ENCODE measurements around the gene SCYL2. TPM values are rescaled to one million over a fixed set of nuclear protein-coding genes. Genes with fewer than 3 reads are reported as not detected.
"Not testable (repeated sequence)": the region's sequence is repeated elsewhere in the genome, so short reads cannot be mapped to it uniquely, and the experiment has no call there.

The SCYL2 gene
- total RNA-seq, 2 experiments from 2014 or later: 29.4 to 30.3 TPM

DNA sequence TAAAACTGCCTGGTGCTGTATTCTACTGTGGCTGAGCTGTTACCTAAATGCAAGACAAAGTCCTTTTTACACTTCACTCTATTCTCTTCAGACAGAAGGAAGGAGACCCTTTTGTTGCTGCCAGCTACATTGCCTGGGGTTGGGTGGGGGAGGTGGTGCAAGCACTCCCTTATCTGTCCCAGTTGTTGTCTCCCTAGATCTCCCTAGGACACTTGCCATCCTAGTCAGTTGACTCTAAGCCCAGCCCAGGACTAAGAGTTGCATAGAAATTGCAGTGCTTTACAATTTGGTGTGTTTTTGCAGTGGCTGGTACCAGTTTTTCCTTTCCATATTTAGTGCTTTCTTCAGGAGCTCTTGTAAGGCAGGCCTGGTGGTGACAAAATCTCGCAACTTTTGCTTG is 35.1 kb downstream of the SCYL2 start:
- POLR2A ChIA-PET: no interaction called here
- CTCF ChIA-PET: no interaction called here

DNA sequence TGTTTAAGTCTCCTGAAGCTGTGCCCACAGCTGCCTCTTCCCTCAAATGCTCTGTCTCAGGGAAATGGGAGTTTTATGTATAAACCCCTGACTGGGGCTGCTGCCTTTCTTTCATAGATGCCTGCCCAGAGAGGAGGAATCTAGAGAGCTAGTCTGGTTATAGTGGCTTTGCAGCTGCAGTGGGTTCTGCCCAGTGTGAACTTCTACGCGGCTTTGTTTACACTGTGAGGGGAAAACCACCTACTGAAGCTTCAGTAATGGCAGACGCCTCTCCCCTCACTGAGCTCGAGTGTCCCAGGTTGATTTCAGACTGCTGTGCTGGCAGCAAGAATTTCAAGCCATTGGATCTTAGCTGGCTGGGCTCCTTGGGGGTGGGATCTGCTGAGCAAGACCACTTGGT is 36.9 kb downstream of the SCYL2 start:
- POLR2A ChIA-PET: no interaction called here

DNA sequence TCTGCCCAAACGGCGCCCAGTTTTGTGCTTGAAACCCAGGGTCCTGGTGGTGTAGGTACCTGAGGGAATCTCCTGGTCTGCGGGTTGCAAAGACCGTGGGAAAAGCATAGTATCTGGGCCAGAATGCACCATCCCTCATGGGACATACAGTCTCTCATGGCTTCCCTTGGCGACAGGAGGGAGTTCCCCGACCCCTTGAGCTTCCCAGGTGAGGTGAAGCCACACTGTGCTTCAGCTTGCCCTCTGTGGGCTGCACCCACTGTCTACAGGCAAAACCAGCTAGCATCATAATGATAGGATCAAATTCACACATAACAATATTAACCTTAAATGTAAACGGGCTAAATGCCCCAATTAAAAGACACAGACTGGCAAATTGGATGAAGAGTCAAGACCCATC is 37.4 kb downstream of the SCYL2 start:
- CTCF ChIA-PET, POLR2A ChIA-PET: not testable (repeated sequence)

More for the DNA sequence above, 36.9 kb downstream of the SCYL2 start:
- CTCF ChIA-PET: no interaction called here

DNA sequence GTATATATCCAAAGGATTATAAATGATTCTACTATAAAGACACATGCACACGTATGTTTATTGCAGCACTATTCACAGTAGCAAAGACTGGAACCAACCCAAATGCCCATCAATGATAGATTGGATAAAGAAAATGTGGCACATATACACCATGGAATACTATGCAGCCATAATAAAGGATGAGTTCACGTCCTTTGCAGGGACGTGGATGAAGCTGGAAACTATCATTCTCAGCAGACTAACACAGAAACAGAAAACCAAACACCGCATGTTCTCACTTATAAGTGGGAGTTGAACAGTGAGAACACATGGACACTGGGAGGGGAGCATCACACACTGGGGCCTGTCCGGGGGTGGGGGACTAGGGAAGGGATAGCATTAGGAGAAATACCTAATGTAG is 41.2 kb downstream of the SCYL2 start:
- POLR2A ChIA-PET, CTCF ChIA-PET: not testable (repeated sequence)

DNA sequence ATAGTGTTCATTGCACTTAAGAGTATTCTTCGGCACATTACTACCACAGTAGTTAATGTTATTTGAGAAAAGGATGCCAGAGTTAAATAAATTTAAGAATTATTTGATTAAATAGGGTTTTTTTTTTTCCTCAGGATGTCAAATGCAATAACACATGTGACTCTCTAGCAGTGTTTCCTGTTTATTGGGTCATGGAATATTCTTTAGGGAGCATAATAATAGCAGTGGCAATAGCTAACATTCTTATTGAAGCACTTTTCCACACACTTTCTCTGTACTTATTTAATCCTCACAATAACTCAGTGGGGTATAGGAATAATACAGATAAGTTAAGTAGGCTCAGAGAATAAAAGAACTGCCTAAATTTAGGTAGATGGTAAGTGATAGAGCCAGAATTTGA is 44.3 kb downstream of the SCYL2 start:
- POLR2A ChIA-PET: no interaction called here

DNA sequence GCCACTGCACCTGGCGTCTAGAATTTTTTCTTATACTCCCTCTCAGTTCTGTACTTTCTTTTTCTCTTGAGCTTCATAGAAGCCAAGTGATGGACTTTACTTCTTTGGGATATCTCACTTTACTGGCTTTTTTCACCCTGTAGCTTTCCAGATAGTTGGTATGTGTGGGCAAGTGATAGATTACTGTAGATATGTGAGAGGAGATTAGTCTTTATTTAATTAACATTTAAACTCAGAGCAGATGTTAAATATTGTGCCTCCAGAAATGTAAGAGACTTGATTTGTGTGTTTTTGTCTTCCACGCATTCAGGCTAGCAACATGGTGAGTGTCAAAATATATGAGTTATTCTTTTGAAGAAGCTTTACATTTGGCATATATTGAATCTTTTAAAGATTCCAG is 50.4 kb downstream of the SCYL2 start:
- CTCF ChIA-PET: no interaction called here
- POLR2A ChIA-PET: no interaction called here

More for the DNA sequence above, 44.3 kb downstream of the SCYL2 start:
- CTCF ChIA-PET: interaction anchor here (0.7 kb wide), 1 partner anchor 533 kb away, joined by 4 read pairs; no protein-coding TSS in a partner anchor

DNA sequence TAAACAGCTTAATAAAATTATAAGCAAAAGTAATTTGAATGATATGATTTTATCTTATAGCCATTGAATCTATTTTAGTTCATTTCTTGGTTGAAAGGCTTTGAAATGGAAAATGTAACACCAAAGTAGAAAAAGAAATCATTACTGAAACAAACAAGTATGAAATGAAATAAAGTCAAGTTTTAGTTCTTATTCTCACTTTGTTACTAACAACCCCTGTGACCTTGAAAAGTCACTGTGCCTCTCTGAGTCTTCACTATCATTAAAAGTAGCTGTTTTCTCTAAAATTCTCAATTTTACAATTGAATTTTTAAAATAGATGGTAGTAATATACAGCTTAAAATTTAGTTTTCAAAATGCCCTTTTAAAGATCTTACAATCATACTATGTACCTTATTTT is 57.5 kb downstream of the SCYL2 start:
- CTCF ChIA-PET: no interaction called here
- POLR2A ChIA-PET: no interaction called here

DNA sequence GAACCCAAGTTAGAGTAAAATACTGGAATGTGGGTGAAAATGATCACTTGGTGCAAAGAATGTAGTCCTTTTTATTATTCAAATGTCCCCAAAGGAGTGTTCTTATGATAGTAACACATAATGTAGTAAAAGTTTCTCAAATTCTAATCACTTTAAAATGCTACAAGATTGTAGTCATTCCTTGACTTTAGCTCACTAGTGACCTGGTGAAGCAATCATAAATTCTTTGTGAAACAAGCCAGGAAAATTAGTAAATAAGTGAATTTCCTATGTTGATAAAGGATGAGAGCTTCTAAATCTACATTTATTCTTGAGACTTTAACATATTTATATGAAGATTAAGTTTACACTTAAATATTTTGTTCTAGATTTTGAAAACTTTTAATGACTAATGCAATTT is 59.2 kb downstream of the SCYL2 start:
- CTCF ChIA-PET: no interaction called here
- POLR2A ChIA-PET: no interaction called here

DNA sequence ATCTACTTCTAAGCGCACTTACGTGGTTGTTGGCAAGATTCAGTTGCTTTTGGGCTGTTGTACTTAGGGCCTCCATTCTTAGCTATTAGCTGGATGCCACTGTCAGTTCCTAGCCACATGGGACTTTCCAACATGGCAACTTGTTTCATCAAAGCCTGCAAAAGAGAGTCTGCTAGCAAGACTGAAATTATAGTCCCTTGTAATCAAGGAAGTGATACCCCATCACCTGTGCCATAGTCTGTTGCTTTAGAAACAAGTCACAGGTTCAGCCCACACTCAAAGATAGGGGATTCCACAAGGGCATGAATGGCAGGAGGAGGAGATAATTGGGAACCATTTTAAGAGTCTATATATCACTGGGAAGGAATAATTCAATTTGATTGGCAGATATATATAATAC is 62.8 kb downstream of the SCYL2 start:
- CTCF ChIA-PET: no interaction called here
- POLR2A ChIA-PET: no interaction called here

DNA sequence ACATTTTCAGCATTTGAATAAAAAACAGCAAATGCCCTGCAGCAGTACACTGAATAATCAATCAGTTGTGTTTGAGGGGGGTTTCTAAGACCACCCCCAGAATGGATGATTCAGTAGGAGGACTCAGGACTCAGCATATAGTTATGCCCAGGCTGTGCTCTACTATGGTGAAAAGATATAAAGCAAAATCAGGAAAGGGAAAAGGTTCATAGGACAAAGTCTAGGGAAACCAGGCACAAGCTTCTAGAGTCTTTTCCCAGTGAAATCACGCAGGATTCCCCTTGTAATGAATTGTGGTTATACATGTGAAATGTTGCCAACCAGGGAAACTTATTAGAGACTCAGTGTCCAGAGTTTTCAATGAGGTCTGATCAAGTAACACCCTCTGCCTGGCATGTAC is 64.9 kb downstream of the SCYL2 start:
- CTCF ChIA-PET: no interaction called here
- POLR2A ChIA-PET: no interaction called here

DNA sequence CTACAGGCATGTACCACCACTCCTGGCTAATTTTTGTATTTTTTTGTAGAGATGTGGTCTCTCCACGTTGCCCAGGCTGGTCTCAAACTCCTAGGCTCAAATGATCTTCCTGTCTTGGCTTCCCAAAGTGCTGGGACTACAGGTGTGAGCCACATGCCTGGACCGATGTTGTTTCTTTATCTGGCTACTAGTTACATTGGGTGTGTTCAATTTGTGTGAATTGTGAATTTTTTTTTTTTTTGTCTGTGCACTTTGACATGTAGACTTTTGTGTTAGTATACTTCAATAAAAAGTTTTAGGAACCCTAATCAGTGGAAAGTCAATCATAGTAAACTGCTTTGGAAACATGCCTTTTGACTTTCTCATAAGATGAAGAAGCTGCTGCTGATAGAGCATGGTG is 65.9 kb downstream of the SCYL2 start:
- ChIA-PET CTCF (no interaction called here), POLR2A (no interaction called here)

DNA sequence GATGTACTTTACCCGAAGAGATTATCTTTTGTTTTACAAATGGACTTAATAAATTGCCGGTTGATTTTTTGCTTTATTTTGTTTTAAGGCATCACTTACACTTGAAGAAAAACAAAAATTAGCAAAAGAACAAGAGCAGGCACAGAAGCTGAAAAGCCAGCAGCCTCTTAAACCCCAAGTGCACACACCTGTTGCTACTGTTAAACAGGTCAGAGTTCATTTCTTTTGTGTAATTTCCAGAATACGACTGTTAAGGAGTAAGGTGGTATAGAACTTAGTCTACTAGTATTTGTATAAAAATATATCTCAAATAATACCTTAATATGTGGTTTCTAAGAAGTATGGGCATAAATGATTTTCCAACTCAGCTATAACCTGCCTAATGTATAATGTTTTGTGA is 70.3 kb downstream of the SCYL2 start:
- ChIA-PET POLR2A (no interaction called here), CTCF (no interaction called here)

DNA sequence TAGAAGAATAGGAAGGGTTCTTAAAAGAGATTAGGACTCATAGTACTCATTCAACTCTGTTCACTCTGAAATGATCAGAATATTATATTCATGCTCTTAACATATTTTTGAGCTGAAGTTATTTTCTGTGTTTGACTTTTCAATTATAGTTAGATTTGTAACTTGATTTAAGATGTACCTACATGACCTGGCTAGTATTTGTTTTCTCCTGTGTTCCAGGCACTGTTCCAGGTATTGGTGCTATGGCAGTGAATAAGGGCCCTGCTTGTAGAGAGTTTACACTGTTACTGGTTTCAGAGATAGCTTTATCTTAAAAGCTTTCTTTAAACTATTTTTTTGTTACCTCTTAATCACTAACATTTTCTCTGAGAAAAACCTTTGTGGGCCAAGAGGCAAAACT is 70.8 kb downstream of the SCYL2 start:
- POLR2A ChIA-PET: no interaction called here
- CTCF ChIA-PET: no interaction called here

DNA sequence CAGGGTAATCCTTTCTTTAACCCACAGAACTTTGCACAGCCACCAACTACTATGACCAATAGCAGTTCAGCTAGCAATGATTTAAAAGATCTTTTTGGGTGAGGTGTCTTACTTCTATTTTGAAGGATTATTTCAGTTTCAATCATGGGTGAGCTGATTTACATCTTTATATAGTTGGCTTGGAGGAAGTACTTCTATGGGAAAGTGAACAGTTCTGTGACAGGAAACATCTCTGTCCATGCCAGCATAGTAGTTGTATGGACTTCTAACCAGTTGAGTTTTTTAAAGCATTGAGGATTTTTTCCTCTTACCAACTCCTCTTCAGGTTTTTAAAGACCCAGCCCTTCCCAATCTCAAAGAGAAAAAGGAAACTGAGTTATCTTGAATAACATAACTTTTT is 72.1 kb downstream of the SCYL2 start:
- ChIA-PET POLR2A (no interaction called here), CTCF (no interaction called here)

DNA sequence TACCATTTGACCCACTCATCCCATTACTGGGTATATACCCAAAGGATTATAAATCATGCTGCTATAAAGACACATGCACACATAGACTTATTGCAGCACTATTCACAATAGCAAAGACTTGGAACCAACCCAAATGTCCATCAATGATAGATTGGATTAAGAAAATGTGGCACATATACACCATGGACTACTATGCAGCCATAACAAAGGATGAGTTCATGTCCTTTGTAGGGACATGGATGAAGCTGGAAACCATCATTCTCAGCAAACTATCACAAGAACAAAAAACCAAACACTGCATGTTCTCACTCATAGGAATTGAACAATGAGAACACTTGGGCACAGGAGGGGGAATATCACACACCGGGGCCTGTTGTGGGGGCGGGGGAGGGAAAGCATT is 75.9 kb downstream of the SCYL2 start:
- POLR2A ChIA-PET: interaction anchor here (0.7 kb wide), 1 partner anchor 76 kb away, joined by 3 read pairs; the partner anchor contains the start of genes DEPDC4 and SCYL2
- CTCF ChIA-PET: not testable (repeated sequence)

DNA sequence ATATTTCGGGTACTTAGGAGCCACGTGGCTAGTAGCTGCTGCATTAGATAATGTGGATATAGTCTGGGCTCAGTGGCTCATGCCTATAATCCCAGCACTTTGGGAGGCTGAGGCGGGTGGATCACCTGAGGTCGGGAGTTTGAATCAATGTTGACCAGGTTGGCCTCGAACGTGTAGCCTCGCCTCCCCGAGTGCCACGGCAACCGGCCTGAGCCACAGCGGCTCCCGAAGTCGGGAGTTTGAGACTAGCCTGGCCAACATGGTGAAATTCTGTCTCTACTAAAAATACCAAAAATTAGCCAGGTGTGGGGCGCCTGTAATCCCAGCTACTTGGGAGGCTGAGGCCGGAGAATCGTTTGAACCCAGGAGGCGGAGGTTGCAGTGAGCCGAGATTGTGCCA is 77.4 kb downstream of the SCYL2 start:
- CTCF ChIA-PET, POLR2A ChIA-PET: not testable (repeated sequence)

DNA sequence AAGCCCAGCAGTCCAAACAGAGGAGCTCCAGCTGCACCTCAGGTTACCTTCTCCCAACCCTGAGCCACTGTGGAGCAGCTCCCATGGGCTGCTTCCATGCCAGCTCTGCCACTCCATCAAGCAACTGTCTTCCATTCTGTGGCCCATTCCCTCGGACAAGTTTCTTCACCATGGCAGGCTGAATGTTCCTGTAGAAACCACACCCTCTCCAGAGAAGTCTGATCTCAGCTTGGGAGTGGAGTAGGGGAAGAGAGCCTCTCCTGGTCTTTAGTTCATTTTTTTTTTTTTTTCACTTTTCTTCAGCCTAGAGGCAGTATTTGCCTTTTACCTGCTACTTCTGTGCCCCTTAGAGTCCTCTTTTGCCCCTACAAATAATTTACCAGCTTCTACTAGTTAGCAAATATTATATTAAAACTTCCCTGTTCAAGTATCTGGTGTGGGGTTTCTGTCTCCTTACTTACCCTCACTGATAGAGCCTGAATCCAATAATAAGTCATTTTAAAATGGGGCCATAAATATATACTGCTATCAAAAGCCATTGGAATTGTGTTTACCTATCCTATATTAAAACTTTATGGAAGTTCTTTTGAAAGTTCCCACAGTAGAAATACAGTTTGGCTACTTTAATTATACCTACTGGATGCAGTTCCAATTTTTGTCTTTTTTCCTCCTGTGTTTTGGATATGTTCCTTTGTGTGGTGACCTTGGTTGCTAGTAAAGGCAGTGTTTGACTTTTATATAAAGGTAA is 78.2 kb downstream of the SCYL2 start:
- POLR2A ChIA-PET: no interaction called here
- CTCF ChIA-PET: no interaction called here

DNA sequence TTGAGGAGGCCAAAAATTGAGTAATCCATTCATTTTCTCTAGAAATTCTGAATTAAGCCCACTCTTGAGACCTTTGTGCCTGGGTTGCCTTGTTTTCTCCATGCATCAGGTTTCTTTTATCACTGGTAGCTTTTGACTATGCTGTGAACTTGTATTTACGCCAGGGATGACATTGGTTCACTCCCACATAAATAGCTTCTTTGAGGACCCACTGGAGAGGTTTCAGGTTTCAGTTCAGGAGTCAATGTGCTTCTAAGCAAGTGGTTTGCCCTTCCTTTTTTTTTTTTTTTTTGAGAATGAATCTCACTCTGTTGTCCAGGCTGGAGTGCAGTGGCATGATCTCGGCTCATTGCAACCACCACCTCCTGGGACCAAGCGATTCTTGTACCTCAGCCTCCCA is 79.7 kb downstream of the SCYL2 start:
- ChIA-PET POLR2A (no interaction called here), CTCF (no interaction called here)

DNA sequence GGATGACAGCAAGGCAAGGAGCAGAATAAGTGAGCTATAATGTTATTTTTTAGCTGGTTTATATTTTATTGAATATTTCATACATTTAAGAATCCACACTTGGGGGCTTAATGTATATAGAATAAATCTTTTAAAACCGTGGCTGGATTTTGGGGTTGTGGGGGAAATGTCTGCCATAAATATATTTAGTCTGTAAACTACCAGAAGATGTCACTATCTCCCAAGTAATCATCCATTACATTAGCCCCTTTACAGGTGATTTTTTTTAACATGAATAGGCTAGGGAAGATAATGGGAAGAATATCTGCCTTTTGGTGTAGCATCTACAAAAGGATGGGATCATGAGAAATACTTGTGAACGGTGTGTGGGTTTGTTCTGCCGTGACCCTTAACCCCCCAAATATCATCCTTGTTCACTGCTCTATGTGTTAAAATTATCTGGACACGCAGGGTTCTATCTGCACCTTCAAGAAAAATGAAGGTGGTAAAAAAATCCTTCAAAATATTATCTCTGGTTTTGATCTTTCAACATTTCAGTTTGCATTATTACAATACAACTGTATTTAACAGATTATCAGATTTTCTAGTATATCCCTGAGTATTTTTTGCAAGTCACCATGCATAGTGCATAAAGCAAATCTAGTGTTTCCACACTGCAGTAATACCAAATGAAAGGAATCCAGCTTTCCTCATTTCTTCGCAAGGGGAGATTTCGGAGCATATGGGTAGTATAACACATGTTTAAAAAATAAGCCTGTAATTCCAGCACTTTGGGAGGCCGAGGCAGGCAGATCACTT is 81.9 kb downstream of the SCYL2 start:
- POLR2A ChIA-PET: no interaction called here

DNA sequence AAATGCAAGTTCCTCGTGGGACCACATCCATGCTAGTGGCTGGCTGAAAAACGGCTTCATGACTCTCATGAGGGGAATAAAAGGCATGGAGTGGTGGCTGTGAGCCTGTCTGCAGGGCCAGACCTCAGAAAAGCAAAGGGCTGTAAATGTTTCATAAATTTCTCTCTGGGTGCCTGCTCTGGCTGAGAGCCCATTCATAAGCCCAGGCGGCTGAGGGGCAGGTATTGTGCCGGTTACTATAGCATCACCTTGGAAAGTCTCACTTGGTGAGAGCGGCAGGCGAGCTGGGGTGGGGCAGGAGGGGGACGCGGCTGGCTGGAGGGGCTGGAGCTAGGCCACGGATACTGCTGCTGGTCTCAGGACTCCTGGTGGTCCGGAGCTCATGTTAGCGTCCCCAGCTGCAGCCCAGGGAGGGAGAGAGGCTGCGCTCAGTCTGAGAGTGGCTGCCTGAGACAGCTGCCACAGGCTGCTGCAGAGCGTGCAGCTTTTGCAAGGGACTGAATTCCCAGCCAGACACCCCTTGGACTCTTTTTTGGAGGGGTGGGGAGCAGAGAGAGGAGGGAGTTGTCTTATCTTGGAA is 89.8 kb downstream of the SCYL2 start, which contains the start of gene SLC17A8:
TSS of gene SLC17A8 (plus strand) at position 431 of the 580 bp plus-strand sequence. CDS start 318 bp downstream, outside the sequence.
- POLR2A ChIA-PET: no interaction called here
- CTCF ChIA-PET: no interaction called here

More for the DNA sequence above, 81.9 kb downstream of the SCYL2 start:
- CTCF ChIA-PET: no interaction called here

DNA sequence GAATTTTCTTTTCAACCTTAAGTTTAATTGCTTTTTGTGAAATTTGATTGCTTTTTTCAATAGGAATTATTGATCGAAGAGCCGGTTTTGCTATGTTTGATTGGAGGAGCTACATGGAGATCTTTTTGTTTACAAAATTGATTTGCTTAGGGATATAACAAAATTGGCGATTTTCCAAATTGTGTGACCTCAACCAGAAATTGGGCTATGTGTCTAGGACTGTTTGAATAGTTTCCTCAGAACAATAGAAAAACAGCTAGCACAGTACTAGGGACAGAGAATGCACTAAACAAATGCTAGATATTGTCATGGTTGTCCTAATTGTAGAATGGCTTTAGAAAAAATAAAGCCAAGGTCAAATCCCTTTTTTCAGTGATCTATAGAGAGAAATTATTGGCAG is 92.3 kb downstream of the SCYL2 start:
- ChIA-PET POLR2A (no interaction called here), CTCF (no interaction called here)
